ENCODE results near the gene OSBPL10.

DNA sequence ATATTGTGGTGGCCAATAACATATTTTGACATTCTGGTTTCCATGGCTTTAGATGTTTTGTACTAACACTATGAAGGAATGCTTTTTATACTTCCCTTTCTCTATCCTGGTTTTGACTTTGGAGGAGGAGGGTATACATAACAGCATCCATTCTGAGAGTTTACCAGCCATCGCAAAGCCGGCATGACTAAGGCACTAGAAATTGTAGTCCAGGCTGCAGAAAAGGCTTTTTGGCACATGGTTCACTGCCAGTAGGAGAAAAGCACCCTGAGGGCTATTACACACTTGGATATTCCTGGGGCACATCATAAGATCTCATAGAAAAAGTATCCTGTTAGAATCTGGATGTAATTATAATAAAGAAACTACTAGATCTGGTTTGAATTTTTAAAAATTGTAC is 346.6 kb downstream of the OSBPL10 start:
- TF ChIP-seq EZH2 (IDR thresholded peaks at IDR 0.05; ENCODE audit: insufficient read depth, poor library complexity, severe bottlenecking) (no peak), EZH2phosphoT487 (IDR thresholded peaks at IDR 0.05; ENCODE audit: insufficient read depth, low read depth) (no peak)

Measured in GM23248 (cell line).